ENCODE results near the gene TMEM53. TPM values are rescaled to one million over a fixed set of nuclear protein-coding genes. Genes with fewer than 3 reads are reported as not detected.
A peak's percentile ranks its signal among the peaks of the same experiment; 100 is the strongest.

The TMEM53 gene
- total and polyA plus RNA-seq, 2 of the 8 experiments (the other 6 are each of a cell fraction or from before 2014, with no cell fraction given), result 6.7 to 27.9 TPM

GRCh38 chr1:44609412-44609767 is 64.9 kb downstream of the TMEM53 start (continued):
- TF ChIP-seq MAX (IDR thresholded peaks at IDR 0.05), result peak; percentile 74; the same call in 1 of the 2 replicates
- no peak for TF ChIP-seq RFX5 (IDR thresholded peaks at IDR 0.05; ENCODE audit: borderline replicate concordance, low read depth, low read length)
- peak; percentile 52 for TF ChIP-seq E2F6 (IDR thresholded peaks at IDR 0.05)
- no peak for TF ChIP-seq SP1 (IDR thresholded peaks at IDR 0.05; ENCODE audit: low read depth, low read length)
- no peak for TF ChIP-seq RBBP5 (IDR thresholded peaks at IDR 0.05; ENCODE audit: borderline replicate concordance, low read depth, low read length)
- TF ChIP-seq CEBPB (IDR thresholded peaks at IDR 0.05; ENCODE audit: low read depth, low read length), result no peak
- TF ChIP-seq TEAD4 (IDR thresholded peaks at IDR 0.05; ENCODE audit: low read depth, low read length), result 0 out of 2 replicates have a peak, but pooled peaks have one; percentile 31
- TF ChIP-seq CREB1 (IDR thresholded peaks at IDR 0.05), result no peak
- TF ChIP-seq RAD21 (IDR thresholded peaks at IDR 0.05 in 1 of 2, conservative IDR thresholded peaks at IDR 0.05 in 1 of 2; ENCODE audit: low read depth in 2 of 2, low read length in 2 of 2), result peak; percentile 71 to 83
- TF ChIP-seq SIX5 (IDR thresholded peaks at IDR 0.05; ENCODE audit: low read depth, low read length), result no peak
- no peak for TF ChIP-seq SP2 (IDR thresholded peaks at IDR 0.05; ENCODE audit: low read length)
- peak; percentile 78 to 86 (median 84) for TF ChIP-seq CTCF (IDR thresholded peaks at IDR 0.05; ENCODE audit: control extremely low read depth in 1 of 3, insufficient read depth in 1 of 3, low read depth in 1 of 3, low read length in 3 of 3)
- peak; percentile 68; the same call in 1 of the 2 replicates for TF ChIP-seq YY1 (IDR thresholded peaks at IDR 0.05; ENCODE audit: low read depth, low read length)
- no peak for TF ChIP-seq ASH2L (IDR thresholded peaks at IDR 0.05; ENCODE audit: low read length)
- no peak for TF ChIP-seq GABPA (IDR thresholded peaks at IDR 0.05; ENCODE audit: borderline replicate concordance, insufficient read depth, low read length)
- TF ChIP-seq HDAC2 (IDR thresholded peaks at IDR 0.05; ENCODE audit: borderline replicate concordance in 1 of 2, low read depth in 2 of 2, low read length in 2 of 2), result no peak

All from H1 (cell line).